ENCODE measurements around the gene SIAH1. TPM values are rescaled to one million over a fixed set of nuclear protein-coding genes. Genes with fewer than 3 reads are reported as not detected.
"Not testable (repeated sequence)": the region's sequence is repeated elsewhere in the genome, so short reads cannot be mapped to it uniquely, and the experiment has no call there.

Gene SIAH1
- total RNA-seq, 1 donor from 2014 or later: 22.2 TPM

- DNase-seq (ENCODE audit: low spot score): peak; percentile 45
These were observed 18.8 kb downstream of the SIAH1 start for GRCh38 chr16:48366165-48367093.

- DNase-seq (ENCODE audit: low spot score): peak; percentile 90
These were observed 19.5 kb downstream of the SIAH1 start for GRCh38 chr16:48365601-48366164.

GRCh38 chr16:48365025-48365600 lies 20.1 kb downstream of the SIAH1 start:
- no peak for DNase-seq (ENCODE audit: low spot score)

DNA sequence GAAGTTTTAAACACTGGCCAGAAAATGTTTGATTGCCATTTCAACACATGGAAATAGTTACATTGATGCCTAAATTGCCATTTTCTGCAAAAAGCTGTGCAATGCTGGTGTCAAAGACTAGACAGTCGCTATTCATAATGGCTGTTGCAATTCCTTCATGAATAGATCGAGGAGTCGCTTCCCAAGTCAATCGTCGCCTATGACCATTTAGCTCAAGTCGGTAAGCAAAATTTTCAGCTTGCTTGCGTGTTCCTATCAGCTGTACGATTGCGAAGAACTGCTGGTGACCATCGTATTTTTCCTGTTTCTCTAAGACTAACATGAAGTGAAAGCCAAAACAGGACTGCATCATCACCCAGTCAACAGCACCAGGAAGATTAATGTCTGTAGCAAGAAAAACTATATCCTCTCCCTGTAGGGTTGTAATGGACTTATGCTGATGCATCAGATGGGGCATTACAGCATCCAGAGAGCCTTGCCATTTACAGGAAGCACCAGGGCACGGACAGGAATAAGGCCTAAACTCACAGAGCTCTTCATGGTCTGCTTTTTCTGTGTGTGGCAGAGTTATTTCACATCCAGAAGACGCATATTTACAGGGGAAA lies 23.6 kb downstream of the SIAH1 start:
- no peak for DNase-seq (ENCODE audit: low spot score)

- DNase-seq (ENCODE audit: low spot score): no peak
These were observed 24.2 kb downstream of the SIAH1 start for GRCh38 chr16:48361012-48361411.

DNA sequence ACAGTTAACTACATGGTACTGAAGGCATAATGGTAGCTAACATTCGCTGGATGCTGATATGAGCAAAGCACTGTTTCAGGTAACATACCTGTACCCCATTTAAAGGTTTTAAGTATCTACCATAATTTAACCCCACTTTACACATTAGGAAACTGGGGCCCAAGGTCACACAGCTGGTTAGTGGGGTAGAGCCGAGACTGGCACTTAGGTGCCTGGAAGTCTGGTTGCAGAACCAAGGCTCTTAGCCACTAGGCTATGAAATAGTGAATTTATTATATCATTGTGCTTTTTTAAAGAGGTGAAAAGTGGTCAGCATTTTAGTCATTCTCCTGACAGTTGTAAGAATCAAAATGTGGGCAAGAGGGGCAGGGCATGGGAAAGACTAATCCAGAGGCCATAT lies 25.2 kb downstream of the SIAH1 start:
- DNase-seq (ENCODE audit: low spot score): no peak

DNA sequence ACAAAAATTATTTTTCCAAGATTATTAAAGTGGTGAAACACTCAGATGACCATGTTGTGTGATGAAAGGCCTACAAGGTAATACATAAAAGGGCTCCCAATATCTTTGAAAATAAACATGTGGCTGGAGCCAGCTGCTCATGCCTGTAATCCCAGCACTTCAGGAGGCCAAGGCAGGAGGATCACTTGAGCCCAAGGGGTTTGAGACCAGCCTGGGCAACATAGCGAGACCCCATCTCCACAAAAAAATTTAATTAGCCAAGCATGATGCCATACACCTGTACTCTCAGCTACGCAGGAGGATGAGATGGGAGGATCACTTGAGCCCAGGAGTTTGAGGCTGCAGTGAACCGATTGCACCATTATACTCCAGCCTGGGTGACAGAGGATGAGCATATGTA lies 26.8 kb downstream of the SIAH1 start:
- DNase-seq (ENCODE audit: low spot score): no peak

DNA sequence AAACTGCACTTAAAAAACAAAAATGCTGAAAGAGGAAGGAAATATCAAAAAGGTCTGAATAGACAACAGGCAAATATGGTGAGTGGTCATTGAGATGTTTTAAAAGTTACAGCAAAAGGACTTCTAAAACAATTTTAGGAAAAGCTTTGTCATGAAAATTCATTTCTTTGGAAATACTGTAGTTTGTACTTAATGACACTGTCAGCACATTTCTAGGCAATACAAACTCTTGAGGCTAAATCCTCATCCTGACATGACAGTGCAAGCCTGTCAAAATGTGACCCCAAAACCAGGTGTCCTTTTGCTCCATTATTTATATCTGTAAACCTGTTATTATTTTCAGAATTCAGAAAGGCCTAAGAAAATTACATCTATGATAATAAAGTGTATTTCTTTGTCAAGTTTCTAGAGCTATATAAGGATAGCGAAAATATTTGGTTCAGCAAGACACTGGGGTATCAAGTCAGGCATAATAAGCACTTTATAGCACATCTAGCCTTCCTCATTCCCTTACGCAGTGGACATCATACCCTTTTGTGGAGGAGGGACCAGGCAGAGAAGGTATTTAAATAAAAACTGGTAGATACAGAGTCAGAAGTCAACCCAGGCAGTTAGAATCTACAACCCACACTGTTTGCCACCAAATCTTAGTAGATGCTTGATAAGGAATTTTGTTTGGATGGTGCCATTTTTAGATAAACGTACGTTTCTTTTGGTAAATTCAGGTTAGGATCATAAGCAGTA lies 28.4 kb downstream of the SIAH1 start:
- no peak for DNase-seq (ENCODE audit: low spot score)

DNA sequence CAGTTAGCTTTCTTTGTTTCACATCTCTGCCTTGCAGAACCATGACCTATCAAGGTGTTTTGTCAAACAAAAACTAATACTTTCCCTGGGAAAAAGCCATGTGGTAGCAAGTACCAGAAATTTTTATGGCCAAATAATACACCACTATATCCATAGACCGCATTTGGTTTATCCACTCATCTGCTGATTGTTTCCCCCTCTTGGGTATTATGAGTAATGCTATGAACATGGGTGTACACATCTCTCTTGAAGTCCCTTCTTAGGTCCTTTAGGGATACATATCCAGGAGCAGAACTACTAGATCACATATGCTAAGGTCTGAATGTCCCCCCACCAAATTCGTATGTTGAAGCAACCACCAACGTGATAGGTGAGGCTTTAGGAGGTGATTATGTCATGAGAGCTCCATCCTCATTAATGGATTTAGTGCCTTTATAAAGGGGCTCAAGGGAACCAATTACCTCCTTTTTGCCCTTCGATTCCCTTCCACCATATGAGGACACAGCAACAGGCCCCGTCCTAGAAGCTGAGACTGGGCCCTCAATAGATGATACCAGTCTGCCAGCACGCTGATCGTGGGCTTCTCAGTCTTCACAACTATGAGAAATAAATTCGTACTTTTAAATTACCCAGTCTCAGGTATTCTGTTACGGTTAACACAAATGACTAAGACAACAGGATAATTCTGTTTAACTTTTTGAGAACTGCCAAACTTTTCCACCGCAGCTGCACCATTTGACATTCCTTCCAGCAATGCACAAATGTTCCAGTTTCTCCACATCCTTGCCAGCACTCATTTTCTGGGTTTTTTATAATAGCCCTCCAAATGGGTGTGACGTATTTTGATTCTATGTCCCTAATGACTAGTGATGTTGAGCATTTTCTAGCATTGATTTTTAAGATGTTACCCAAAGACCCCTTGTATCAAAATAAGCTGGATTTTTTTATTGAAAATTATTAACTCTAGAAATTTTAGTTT lies 30.0 kb downstream of the SIAH1 start:
- DNase-seq (ENCODE audit: low spot score): no peak

GRCh38 chr16:48354385-48354784 lies 30.8 kb downstream of the SIAH1 start:
- DNase-seq (ENCODE audit: low spot score): not testable (repeated sequence)

DNA sequence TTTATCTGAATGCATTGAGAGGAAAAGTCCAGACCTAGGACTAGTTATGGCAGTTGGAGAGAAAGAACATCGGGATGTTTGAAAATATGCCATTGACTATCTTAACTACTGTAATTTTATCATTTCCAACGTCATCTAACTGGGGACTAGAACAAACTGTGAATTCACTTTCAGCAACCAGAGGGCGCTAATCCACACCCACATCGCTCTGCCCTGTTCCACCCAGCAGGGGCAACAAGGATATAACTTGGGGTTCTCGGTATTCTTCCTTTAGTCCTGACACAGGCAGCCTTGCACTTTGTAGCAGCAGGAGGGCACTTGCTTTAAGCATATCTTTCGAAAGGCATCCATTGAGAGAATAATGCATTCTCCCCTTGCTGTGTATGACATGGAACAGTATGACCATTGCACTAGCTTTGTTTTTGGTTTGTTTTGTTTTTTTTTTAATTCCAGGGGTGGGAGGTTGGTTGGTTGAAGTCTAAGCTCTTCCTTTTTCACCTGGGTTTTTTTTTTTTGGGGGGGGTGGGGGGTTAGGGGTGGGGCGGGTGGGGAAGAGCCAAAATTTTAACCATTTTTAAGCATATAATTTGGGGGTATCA lies 31.5 kb downstream of the SIAH1 start:
- DNase-seq (ENCODE audit: low spot score): peak; percentile 80

DNA sequence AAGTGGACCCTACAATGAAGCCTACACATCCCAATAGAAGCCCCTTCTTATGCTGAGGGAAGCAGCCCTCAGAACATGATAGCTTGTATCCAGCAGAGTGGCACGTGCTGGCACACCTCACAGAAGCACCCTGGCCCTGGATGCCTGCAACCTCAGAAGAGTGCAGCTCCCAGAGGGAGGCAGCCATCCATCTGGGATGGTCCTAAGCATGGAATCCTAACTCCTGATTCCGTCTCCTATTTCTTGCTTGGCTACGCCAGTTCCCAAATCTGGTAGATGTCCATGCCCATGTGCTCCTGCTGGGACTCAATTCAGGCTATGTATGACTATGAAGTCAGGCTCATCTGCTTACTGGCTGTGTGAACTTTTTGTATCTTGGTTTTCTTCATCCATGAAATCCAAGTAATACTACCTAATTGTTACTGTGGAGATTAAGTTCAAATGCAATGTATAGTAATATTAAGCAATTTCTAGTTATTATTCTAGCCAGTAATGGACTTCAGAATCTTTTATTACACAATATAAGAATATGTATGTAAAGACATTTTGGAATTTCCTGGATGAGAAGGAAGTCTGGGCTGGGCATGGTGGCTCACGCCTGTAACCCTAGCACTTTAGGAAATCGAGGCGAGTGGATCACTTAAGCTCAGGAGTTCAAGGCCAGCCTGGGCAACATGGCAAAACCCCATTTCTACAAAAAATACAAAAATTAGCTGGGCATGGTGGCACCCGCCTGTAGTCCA lies 32.4 kb downstream of the SIAH1 start:
- no peak for DNase-seq (ENCODE audit: low spot score)

GRCh38 chr16:48350736-48351135 lies 34.5 kb downstream of the SIAH1 start:
- no peak for DNase-seq (ENCODE audit: low spot score)

DNA sequence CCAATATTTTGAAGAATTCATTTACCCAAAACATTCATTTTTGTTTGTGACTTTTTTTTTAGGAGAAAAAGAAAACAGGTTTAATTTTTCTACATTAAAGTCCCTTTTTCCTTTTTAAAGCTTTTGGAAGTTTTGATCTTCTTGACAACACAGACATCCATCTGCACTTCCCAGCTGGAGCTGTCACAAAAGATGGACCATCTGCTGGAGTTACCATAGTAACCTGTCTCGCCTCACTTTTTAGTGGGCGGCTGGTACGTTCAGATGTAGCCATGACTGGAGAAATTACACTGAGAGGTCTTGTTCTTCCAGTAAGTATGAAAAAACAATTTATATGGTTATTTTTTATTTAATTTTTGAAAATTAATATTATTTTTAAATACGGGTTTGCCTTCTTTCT lies 37.2 kb downstream of the SIAH1 start:
- no peak for DNase-seq (ENCODE audit: low spot score)

DNA sequence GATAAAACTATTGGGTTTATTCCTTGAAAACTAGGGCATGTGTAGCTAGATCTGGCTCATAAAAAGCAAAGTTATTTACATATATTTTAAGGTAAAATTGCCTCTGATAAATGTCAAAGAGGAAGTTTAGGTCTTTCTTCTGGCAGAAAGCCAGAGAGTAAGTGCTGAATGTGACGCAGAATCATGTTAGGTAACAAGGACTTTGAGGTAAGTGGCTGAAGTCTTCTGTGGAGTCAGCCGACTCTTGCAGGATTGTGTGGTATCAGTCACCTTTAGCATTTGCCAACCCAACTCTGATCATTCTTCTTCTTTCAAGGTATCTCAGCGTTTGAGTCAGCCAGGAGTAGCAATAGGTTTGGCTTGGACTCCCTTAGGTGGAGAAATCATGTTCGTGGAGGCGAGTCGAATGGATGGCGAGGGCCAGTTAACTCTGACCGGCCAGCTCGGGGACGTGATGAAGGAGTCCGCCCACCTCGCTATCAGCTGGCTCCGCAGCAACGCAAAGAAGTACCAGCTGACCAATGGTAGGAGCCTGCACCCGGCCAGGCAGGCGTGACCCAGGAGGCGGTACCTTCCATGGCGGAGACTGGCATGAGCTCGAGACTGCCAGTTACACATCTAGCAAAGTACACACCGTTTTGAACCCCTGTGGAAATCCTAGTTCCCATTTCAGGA lies 37.9 kb downstream of the SIAH1 start:
- DNase-seq (ENCODE audit: low spot score): no peak

- no peak for DNase-seq (ENCODE audit: low spot score)
These were observed 42.6 kb downstream of the SIAH1 start for GRCh38 chr16:48342591-48342990.

GRCh38 chr16:48340054-48340453 lies 45.2 kb downstream of the SIAH1 start:
- no peak for DNase-seq (ENCODE audit: low spot score)

DNA sequence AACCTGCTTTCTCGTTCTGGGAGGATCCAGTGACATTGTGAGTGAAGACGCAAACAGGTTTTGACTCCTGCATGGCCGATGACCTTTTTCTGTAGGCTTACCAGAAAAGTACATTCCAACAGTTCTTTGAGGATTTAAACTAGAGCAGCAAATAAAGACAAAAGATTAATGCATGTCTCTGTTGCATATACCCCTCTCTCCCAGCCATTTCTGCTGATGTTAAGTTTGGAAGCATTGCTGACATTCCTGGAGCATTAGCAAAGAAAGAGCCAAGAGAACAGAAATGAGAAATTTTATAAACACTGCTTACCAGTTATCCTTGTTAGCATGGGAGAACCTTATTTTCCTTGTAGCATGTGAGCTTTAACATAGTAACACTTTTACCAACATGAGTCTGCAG lies 49.3 kb downstream of the SIAH1 start:
- DNase-seq (ENCODE audit: low spot score): no peak

DNA sequence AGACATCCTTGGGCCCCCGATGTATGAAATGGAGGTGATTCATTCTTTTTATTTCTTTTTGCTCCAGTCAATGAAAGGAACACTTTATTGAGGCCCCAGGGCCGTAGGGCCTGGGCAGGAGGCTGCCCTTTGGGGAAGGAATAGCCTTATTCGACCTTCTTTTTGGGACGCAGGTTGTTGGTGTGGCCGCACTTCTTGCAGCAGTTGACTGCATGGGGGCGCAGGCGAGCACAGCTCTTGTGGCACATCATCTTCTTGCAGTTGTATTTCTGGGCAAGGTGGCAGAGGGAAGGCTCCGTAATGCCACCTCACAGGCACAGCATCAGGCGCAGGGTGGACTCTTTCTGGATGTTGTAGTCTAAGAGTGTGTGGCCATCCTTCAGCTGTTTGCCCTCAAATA lies 50.9 kb downstream of the SIAH1 start:
- no peak for DNase-seq (ENCODE audit: low spot score)
